Loucy (cell line): ENCODE results near the gene NFKB1.

Experiments used
- H2AFZ ChIP-seq: fragments of 200-600 bp; sonication (generic); 2 replicates; pipeline ENCODE4 v1.6.0; 2016; ENCODE audit warnings: antibody characterized with exemption, mild to moderate bottlenecking, low read length, moderate library complexity
- H3F3A ChIP-seq: fragments of 200-600 bp; 2 replicates; pipeline ENCODE4 v1.6.0; 2016; ENCODE audit warnings: antibody characterized with exemption, low read depth, mild to moderate bottlenecking
- H3K27me3 ChIP-seq: fragments of 200-600 bp; sonication (generic); 2 replicates; pipeline ENCODE4 v1.6.1; 2014; ENCODE audit warnings: low read length, mild to moderate bottlenecking; ENCODE audit not compliant: insufficient read depth, poor library complexity, severe bottlenecking
- H3K36me3 ChIP-seq: fragments of 200-600 bp; sonication (generic); 2 replicates; pipeline ENCODE4 v1.6.1; 2016; ENCODE audit warnings: low read length; ENCODE audit not compliant: insufficient read depth
- H3K4me1 ChIP-seq: fragments of 200-600 bp; sonication (generic); 2 replicates; pipeline ENCODE4 v1.5.1; 2014; ENCODE audit warnings: low read length, mild to moderate bottlenecking; ENCODE audit not compliant: insufficient read depth, poor library complexity, severe bottlenecking
- H3K4me2 ChIP-seq: fragments of 200-600 bp; sonication (generic); 2 replicates; pipeline ENCODE4 v1.6.0; 2014; ENCODE audit warnings: antibody characterized with exemption, low read length, low read depth, mild to moderate bottlenecking; ENCODE audit not compliant: poor library complexity, severe bottlenecking
- H3K4me3 ChIP-seq: fragments of 200-600 bp; sonication (generic); 2 replicates; pipeline ENCODE4 v1.5.1; 2014; ENCODE audit warnings: low read length, mild to moderate bottlenecking, mixed read lengths; ENCODE audit not compliant: poor library complexity, severe bottlenecking
- H3K79me2 ChIP-seq: fragments of 200-600 bp; sonication (generic); 2 replicates; pipeline ENCODE4 v1.6.1; 2014; ENCODE audit warnings: low read length; ENCODE audit not compliant: insufficient read depth
- H3K9ac ChIP-seq: fragments of 200-600 bp; sonication (generic); 2 replicates; pipeline ENCODE4 v1.6.0; 2014; ENCODE audit warnings: mild to moderate bottlenecking, low read depth, low read length, moderate library complexity; ENCODE audit not compliant: poor library complexity, severe bottlenecking
- H3K9me2 ChIP-seq: fragments of 200-600 bp; sonication (generic); replicated peaks from 2 replicates; pipeline ENCODE4 v1.6.1; 2016; ENCODE audit warnings: low read depth, low read length, mixed read lengths
- H3K9me3 ChIP-seq: fragments of 200-600 bp; sonication (generic); 2 replicates; pipeline ENCODE4 v1.6.1; 2014; ENCODE audit warnings: mild to moderate bottlenecking, antibody characterized with exemption, low read length, low read depth; ENCODE audit not compliant: insufficient read depth
- H4K20me1 ChIP-seq: fragments of 200-600 bp; sonication (generic); 2 replicates; pipeline ENCODE4 v1.6.0; 2014; ENCODE audit warnings: antibody characterized with exemption, low read length, mild to moderate bottlenecking; ENCODE audit not compliant: insufficient read depth, poor library complexity, severe bottlenecking
- CTCF ChIP-seq: fragments of 200-600 bp; sonication (generic); conservative IDR thresholded peaks from 2 replicates; pipeline ENCODE4 v1.5.1; 2014; ENCODE audit warnings: mild to moderate bottlenecking, antibody characterized with exemption, low read length
- EZH2phosphoT487 ChIP-seq: fragments of 200-600 bp; IDR thresholded peaks from 2 replicates; pipeline ENCODE4 v1.6.1; 2018; ENCODE audit warnings: antibody characterized with exemption, mild to moderate bottlenecking, moderate library complexity, borderline replicate concordance

The NFKB1 gene

DNA sequence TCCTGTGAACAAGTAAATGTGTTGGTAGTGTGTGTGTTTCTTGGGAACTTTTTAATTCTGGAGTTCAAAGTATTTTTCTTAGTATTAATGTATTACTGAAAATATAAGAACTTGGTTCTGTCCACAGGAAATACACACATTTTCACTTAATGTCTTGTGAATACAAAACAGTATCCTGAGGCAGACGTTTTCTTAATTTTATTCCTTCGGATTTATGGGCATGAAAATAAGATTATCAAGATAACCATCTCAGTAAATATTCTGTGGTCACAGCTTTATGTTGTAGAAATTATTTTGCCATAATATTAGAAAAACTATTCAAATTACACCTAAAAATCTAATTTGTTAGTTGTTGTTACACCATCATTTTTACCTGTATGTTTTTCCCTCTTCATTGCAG lies 29.8 kb downstream of the NFKB1 start:
- peaks cover 46% of the 10 kb centered on the region for H3K4me1 ChIP-seq
- no peak for TF ChIP-seq CTCF
- no peak for TF ChIP-seq EZH2phosphoT487
- H3K79me2 ChIP-seq: peaks cover 24% of the 10 kb centered on the region
- H3K36me3 ChIP-seq: peaks cover 7% of the 10 kb centered on the region; the same call in 1 of the 2 replicates
- H3K4me3 ChIP-seq: no peak overlapping the region
- H3K9me2 ChIP-seq: no peaks in the 10 kb centered on the region
- no peaks in the 10 kb centered on the region for H3K9me3 ChIP-seq
- no peaks in the 10 kb centered on the region for H3F3A ChIP-seq
- H2AFZ ChIP-seq: no peak overlapping the region
- no peaks in the 10 kb centered on the region for H4K20me1 ChIP-seq
- H3K9ac ChIP-seq: no peak overlapping the region
- H3K27me3 ChIP-seq: no peaks in the 10 kb centered on the region
- no peak overlapping the region for H3K4me2 ChIP-seq

- no peaks in the 10 kb centered on the region for H3K27me3 ChIP-seq
- no peak overlapping the region for H3K4me3 ChIP-seq
- H4K20me1 ChIP-seq: no peaks in the 10 kb centered on the region
- H3K9me2 ChIP-seq: no peaks in the 10 kb centered on the region
- H3K4me2 ChIP-seq: no peak overlapping the region
- H3K4me1 ChIP-seq: peaks cover 46% of the 10 kb centered on the region
- no peaks in the 10 kb centered on the region for H3K9me3 ChIP-seq
- H3F3A ChIP-seq: no peaks in the 10 kb centered on the region
- TF ChIP-seq CTCF (no peak), EZH2phosphoT487 (no peak)
- H3K9ac ChIP-seq: no peak overlapping the region
- peaks cover 27% of the 10 kb centered on the region for H3K79me2 ChIP-seq
- peaks cover 9% of the 10 kb centered on the region; the same call in 1 of the 2 replicates for H3K36me3 ChIP-seq
- H2AFZ ChIP-seq: no peak overlapping the region
Measured at GRCh38 chr4:102531462-102531861, 30.3 kb downstream of the NFKB1 start.

DNA sequence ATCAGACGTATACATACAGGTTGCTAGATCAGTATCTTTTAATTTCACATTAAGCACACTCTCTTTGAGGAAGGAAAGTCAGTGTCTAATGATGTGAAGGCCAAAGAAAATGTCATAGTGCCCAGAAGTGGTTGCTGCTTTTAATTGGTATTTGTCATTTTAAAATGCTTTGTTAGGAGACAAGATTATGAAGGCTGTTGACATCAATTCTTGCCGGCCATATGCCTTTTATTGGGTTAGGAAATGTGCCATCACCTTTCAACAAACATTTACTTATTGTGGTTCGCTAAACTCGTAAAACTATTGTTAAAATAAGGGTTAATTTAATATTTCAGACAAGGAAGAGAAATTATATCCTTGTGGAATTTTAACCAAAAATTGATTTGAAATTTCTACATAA lies 32.2 kb downstream of the NFKB1 start:
- H2AFZ ChIP-seq: no peak overlapping the region
- H3K4me3 ChIP-seq: no peak overlapping the region
- H3K4me1 ChIP-seq: peaks cover 32% of the 10 kb centered on the region
- H3K79me2 ChIP-seq: peaks cover 19% of the 10 kb centered on the region; the same call in 1 of the 2 replicates
- no peaks in the 10 kb centered on the region for H3F3A ChIP-seq
- TF ChIP-seq CTCF: no peak
- TF ChIP-seq EZH2phosphoT487: no peak
- H3K9me3 ChIP-seq: no peaks in the 10 kb centered on the region
- H4K20me1 ChIP-seq: no peaks in the 10 kb centered on the region
- H3K4me2 ChIP-seq: no peak overlapping the region
- no peaks in the 10 kb centered on the region for H3K27me3 ChIP-seq
- no peaks in the 10 kb centered on the region for H3K9me2 ChIP-seq
- H3K36me3 ChIP-seq: peaks cover 9% of the 10 kb centered on the region; the same call in 1 of the 2 replicates
- no peak overlapping the region for H3K9ac ChIP-seq
